ELF-1 (cell line): ENCODE results near the gene TRIM37.
"Not testable (repeated sequence)": the region's sequence is repeated elsewhere in the genome, so short reads cannot be mapped to it uniquely, and the experiment has no call there.

Experiments
- DNase-seq: peaks from one replicate; pipeline ENCODE4 v3.0.0-alpha.2; 2016; ENCODE audit warnings: low read depth, low spot score

The TRIM37 gene

GRCh38 chr17:58993311-58993710 is 113.4 kb downstream of the TRIM37 start:
- no peak for DNase-seq

- no peak for DNase-seq
Measured at GRCh38 chr17:58991718-58992331, 114.9 kb downstream of the TRIM37 start.

- no peak for DNase-seq
Measured at GRCh38 chr17:58989629-58990028, 117.1 kb downstream of the TRIM37 start.

- DNase-seq = no peak
Measured at GRCh38 chr17:58985971-58986370, 120.7 kb downstream of the TRIM37 start.

GRCh38 chr17:58985367-58985766 is 121.3 kb downstream of the TRIM37 start:
- DNase-seq = no peak

- no peak for DNase-seq
Measured at GRCh38 chr17:58982626-58983025, 124.1 kb downstream of the TRIM37 start.

- no peak for DNase-seq
Measured at GRCh38 chr17:58980706-58981481, 125.8 kb downstream of the TRIM37 start.

- DNase-seq = no peak
Measured at GRCh38 chr17:58976541-58976940, 130.1 kb downstream of the TRIM37 start.

- no peak for DNase-seq
Measured at GRCh38 chr17:58974354-58974753, 132.3 kb downstream of the TRIM37 start.

GRCh38 chr17:58970609-58971450 is 135.8 kb downstream of the TRIM37 start:
- DNase-seq = no peak

GRCh38 chr17:58969612-58970011 is 137.1 kb downstream of the TRIM37 start:
- DNase-seq = no peak

GRCh38 chr17:58969156-58969555 is 137.5 kb downstream of the TRIM37 start:
- DNase-seq = no peak

- no peak for DNase-seq
Measured at GRCh38 chr17:58968426-58969061, 138.1 kb downstream of the TRIM37 start.

GRCh38 chr17:58966208-58966607 is 140.5 kb downstream of the TRIM37 start:
- no peak for DNase-seq

- DNase-seq = no peak
Measured at GRCh38 chr17:58965221-58965620, 141.5 kb downstream of the TRIM37 start.

GRCh38 chr17:58960068-58960467 is 146.6 kb downstream of the TRIM37 start:
- peak; percentile 73 for DNase-seq

GRCh38 chr17:58957725-58958073 is 149.0 kb downstream of the TRIM37 start:
- not testable (repeated sequence) for DNase-seq

- no peak for DNase-seq
Measured at GRCh38 chr17:58956997-58957724, 149.5 kb downstream of the TRIM37 start.

- not testable (repeated sequence) for DNase-seq
Measured at GRCh38 chr17:58954358-58954757, 152.3 kb downstream of the TRIM37 start.

GRCh38 chr17:58947824-58948223 is 158.9 kb downstream of the TRIM37 start:
- DNase-seq = no peak

GRCh38 chr17:58947411-58947810 is 159.3 kb downstream of the TRIM37 start:
- DNase-seq = no peak
